Neural cell (in vitro differentiated cells): ENCODE data around the gene ALB. TPM values are rescaled to one million over a fixed set of nuclear protein-coding genes. Genes with fewer than 3 reads are reported as not detected.

Experiments used
- polyA plus RNA-seq: library from polyadenylated mRNA; depleted of rRNA; stranded (reverse); fragments of >200 nt; gene quantifications from 2 replicates; pipeline ENCODE4 v1.2.3, GENCODE V29; 2014

The ALB gene
- polyA plus RNA-seq, 1 donor from 2014 or later = 3.4 TPM

Other genes starting within 250 kb of the ALB start
- 30.4 and 33.0 TPM in 2 replicates for gene ANKRD17, start 145.5 kb upstream of the ALB start, polyA plus RNA-seq
- gene AFP, start 31.9 kb downstream of the ALB start, polyA plus RNA-seq = 0.14 TPM in 1 of 2 replicates, not detected in the other
- gene AFM, start 77.5 kb downstream of the ALB start, polyA plus RNA-seq = not detected in 2 replicates
- not detected in 2 replicates for gene RASSF6, start 216.1 kb downstream of the ALB start, polyA plus RNA-seq